ENCODE data around the gene SOCS7.

The SOCS7 gene

GRCh38 chr17:38403491-38403890 is 51.8 kb downstream of the SOCS7 start:
- Mint-ChIP-seq H3K36me3 (ENCODE audit: low read depth) (peaks cover 38% of the 10 kb centered on the region), H3K9me3 (no peaks in the 10 kb centered on the region), H3K27ac (peak overlapping the region; percentile 59 to 82 (median 59)), H3K4me1 (peaks cover 11% of the 10 kb centered on the region), H3K27me3 (ENCODE audit: low read depth) (peaks cover 3% of the 10 kb centered on the region), H3K4me3 (no peak overlapping the region)
- TF ChIP-seq CTCF (IDR thresholded peaks at IDR 0.05; ENCODE audit: unreplicated experiment in 3 of 3), result no peak

GRCh38 chr17:38404174-38404943 is 52.7 kb downstream of the SOCS7 start:
- peak overlapping the region in 2 of 3 experiments; percentile 6 to 39 for H3K27ac Mint-ChIP-seq
- peaks cover 3% of the 10 kb centered on the region for H3K27me3 Mint-ChIP-seq (ENCODE audit: low read depth)
- H3K36me3 Mint-ChIP-seq (ENCODE audit: low read depth), result peaks cover 31% of the 10 kb centered on the region
- no peak overlapping the region for H3K4me3 Mint-ChIP-seq
- peaks cover 11% of the 10 kb centered on the region for H3K4me1 Mint-ChIP-seq
- TF ChIP-seq CTCF (IDR thresholded peaks at IDR 0.05; ENCODE audit: unreplicated experiment in 3 of 3), result no peak
- H3K9me3 Mint-ChIP-seq, result no peaks in the 10 kb centered on the region

- peaks cover 4% of the 10 kb centered on the region for H3K27me3 Mint-ChIP-seq (ENCODE audit: low read depth)
- no peak overlapping the region for H3K4me3 Mint-ChIP-seq
- no peaks in the 10 kb centered on the region for H3K9me3 Mint-ChIP-seq
Measured at GRCh38 chr17:38405654-38406053, 54.0 kb downstream of the SOCS7 start.

GRCh38 chr17:38410201-38410600 is 58.6 kb downstream of the SOCS7 start:
- Mint-ChIP-seq H3K4me3 (no peak overlapping the region), H3K36me3 (ENCODE audit: low read depth) (no peaks in the 10 kb centered on the region)
- no peak for TF ChIP-seq CTCF (IDR thresholded peaks at IDR 0.05; ENCODE audit: unreplicated experiment in 3 of 3)

More at GRCh38 chr17:38405654-38406053, 54.0 kb downstream of the SOCS7 start:
- H3K36me3 Mint-ChIP-seq (ENCODE audit: low read depth), result peaks cover 18% of the 10 kb centered on the region
- no peak for TF ChIP-seq CTCF (IDR thresholded peaks at IDR 0.05; ENCODE audit: unreplicated experiment in 3 of 3)
- no peak overlapping the region for H3K27ac Mint-ChIP-seq
- H3K4me1 Mint-ChIP-seq, result peaks cover 11% of the 10 kb centered on the region

GRCh38 chr17:38415250-38416194 is 63.9 kb downstream of the SOCS7 start:
- H3K36me3 Mint-ChIP-seq (ENCODE audit: low read depth), result no peaks in the 10 kb centered on the region
- no peak for TF ChIP-seq CTCF (IDR thresholded peaks at IDR 0.05; ENCODE audit: unreplicated experiment in 3 of 3)
- H3K27me3 Mint-ChIP-seq (ENCODE audit: low read depth), result peaks cover 35% of the 10 kb centered on the region
- peak overlapping the region; percentile 53 to 88 (median 68) for H3K27ac Mint-ChIP-seq
- peaks cover 26% of the 10 kb centered on the region for H3K4me1 Mint-ChIP-seq
- no peaks in the 10 kb centered on the region for H3K9me3 Mint-ChIP-seq
- peak overlapping the region in 1 of 3 experiments; percentile 37 for H3K4me3 Mint-ChIP-seq

More at GRCh38 chr17:38410201-38410600, 58.6 kb downstream of the SOCS7 start:
- H3K27me3 Mint-ChIP-seq (ENCODE audit: low read depth), result peaks cover 11% of the 10 kb centered on the region
- no peak overlapping the region for H3K27ac Mint-ChIP-seq
- peaks cover 7% of the 10 kb centered on the region for H3K4me1 Mint-ChIP-seq
- H3K9me3 Mint-ChIP-seq, result no peaks in the 10 kb centered on the region

Data from nephron (organoid).